C4-2B (cell line): ENCODE results near the gene RIMBP2.

Source experiments
- H3K27ac ChIP-seq: fragments of 450-650 bp; 2 replicates; pipeline ENCODE4 v1.5.1; 2017
- ZFX ChIP-seq: fragments of 450-650 bp; IDR thresholded peaks from 2 replicates; pipeline ENCODE4 v1.6.1; 2017
- TF ChIP-seq, protein P1 (sequence below): fragments of 450-650 bp; conservative IDR thresholded peaks from 2 replicates; pipeline ENCODE4 v1.5.1; 2017; ENCODE audit warnings: mild to moderate bottlenecking

The RIMBP2 gene

GRCh38 chr12:130685250-130685787 is 30.8 kb downstream of the RIMBP2 start:
- H3K27ac ChIP-seq, result no peak overlapping the region
- TF ChIP-seq ZFX, result no peak
- TF ChIP-seq, protein P1, sequence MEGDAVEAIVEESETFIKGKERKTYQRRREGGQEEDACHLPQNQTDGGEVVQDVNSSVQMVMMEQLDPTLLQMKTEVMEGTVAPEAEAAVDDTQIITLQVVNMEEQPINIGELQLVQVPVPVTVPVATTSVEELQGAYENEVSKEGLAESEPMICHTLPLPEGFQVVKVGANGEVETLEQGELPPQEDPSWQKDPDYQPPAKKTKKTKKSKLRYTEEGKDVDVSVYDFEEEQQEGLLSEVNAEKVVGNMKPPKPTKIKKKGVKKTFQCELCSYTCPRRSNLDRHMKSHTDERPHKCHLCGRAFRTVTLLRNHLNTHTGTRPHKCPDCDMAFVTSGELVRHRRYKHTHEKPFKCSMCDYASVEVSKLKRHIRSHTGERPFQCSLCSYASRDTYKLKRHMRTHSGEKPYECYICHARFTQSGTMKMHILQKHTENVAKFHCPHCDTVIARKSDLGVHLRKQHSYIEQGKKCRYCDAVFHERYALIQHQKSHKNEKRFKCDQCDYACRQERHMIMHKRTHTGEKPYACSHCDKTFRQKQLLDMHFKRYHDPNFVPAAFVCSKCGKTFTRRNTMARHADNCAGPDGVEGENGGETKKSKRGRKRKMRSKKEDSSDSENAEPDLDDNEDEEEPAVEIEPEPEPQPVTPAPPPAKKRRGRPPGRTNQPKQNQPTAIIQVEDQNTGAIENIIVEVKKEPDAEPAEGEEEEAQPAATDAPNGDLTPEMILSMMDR, result no peak

DNA sequence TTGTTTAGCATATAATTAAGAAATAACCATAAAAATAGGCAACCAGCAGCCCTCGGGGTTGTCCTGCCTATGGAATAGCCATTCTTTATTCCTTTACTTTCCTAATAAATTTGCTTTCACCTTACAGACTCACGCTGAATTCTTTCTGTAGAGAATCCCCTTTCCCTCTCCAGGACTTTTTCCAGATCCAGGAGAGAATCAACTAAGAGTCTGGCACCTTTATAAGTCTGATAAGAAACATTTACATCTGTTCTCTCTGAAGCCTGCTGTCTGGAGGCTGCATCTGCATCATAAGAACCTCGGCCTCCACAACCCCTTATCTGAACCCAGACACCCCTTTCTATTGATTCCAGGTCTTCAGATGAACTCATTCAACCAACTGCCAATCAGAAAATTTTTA is 32.3 kb downstream of the RIMBP2 start:
- no peak overlapping the region for H3K27ac ChIP-seq
- TF ChIP-seq, protein P1, result no peak

DNA sequence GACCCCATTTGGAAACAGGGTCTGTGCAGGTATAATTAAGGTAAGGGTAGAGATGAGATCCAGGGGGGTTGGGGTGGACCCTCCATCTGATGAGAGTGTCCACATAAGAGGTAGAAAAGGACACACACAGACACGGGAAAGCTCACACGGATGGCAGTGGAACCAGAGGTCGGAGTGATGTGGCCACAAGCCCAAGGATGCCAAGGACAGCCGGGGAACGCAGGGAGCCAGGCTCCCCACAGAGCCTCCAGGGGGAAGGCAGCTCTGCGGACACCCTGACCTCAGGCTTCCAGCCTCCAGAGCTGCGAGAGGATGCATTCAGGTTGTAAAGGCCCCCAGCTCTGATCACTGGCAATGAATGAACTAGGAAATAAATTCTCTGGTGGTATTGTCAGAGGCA is 33.0 kb downstream of the RIMBP2 start:
- no peak for TF ChIP-seq ZFX
- TF ChIP-seq, protein P1, result no peak
- no peak overlapping the region for H3K27ac ChIP-seq

DNA sequence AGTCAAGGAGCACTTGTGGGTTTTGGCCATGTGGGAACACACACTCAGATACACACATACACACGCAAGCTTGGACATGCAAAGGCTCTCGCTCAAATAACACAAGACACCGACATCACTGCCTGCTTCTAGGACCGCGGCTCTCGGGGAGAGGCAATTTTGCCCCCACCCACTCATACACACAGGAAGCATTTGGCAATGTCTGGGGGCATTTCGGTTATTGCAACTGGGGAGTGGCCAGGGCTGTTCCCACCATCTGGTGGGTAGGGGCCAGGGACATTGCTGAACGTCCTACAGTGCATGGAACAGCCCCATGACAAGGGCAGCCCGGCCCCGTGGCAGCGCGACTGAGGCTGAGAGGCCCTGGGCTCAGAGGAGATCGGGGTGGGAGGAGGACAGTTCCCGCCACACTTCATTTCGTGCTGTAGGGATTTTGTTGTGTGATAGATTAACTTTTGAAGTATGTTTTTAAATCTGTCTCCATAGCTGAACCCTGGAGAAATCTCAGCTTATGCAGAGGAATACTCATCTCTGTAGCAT is 35.6 kb downstream of the RIMBP2 start:
- TF ChIP-seq, protein P1, result no peak
- TF ChIP-seq ZFX, result no peak
- no peak overlapping the region for H3K27ac ChIP-seq

- TF ChIP-seq, protein P1, result no peak
- no peak overlapping the region for H3K27ac ChIP-seq
Observed at GRCh38 chr12:130677957-130678558, 38.0 kb downstream of the RIMBP2 start.

DNA sequence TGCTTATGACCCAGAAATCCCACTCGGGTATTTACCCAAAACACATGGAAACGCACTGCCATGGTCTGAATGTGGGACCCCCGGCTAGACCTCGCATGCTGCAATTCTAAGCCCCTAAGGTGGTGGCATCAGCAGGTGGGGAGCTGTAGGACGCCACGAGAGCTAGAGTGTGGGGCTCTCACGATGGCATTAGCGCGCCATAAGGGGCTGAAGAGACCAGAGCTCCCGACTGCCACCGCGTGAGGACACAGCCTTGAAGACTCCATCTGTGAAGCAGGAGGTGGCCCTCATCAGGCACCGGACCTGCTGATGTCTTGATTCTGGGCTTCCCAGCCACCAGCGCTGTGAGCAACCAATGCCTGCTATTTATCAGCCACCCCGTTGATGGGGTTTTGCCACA is 40.3 kb downstream of the RIMBP2 start:
- TF ChIP-seq, protein P1, result no peak
- no peak for TF ChIP-seq ZFX
- no peak overlapping the region for H3K27ac ChIP-seq

GRCh38 chr12:130675121-130675520 is 41.0 kb downstream of the RIMBP2 start:
- H3K27ac ChIP-seq, result no peak overlapping the region
- no peak for TF ChIP-seq ZFX
- TF ChIP-seq, protein P1, result no peak
